Astrocyte (in vitro differentiated cells and primary cell): ENCODE measurements around the gene PLA2G4A. TPM values are rescaled to one million over a fixed set of nuclear protein-coding genes. Genes with fewer than 3 reads are reported as not detected.
"Not testable (repeated sequence)": the region's sequence is repeated elsewhere in the genome, so short reads cannot be mapped to it uniquely, and the experiment has no call there.

Experiments
- DNase-seq: peaks from one replicate; pipeline ENCODE4 v3.0.0-alpha.2; 2010; ENCODE audit warnings: low read depth
- FAIRE-seq: peaks from 2 replicates; lab custom pipeline; 2011; peaks lifted over from hg19 to GRCh38; lab: Jason Lieb, UNC
- H2AFZ ChIP-seq: 2 replicates; pipeline ENCODE4 v1.6.0; 2012; ENCODE audit warnings: low read depth, low read length, inconsistent platforms
- H3K27ac ChIP-seq: 2 replicates; pipeline ENCODE4 v1.5.1; 2011; ENCODE audit warnings: low read depth, low read length, inconsistent platforms
- H3K27me3 ChIP-seq: 2 replicates; pipeline ENCODE4 v1.6.0; 2011; ENCODE audit warnings: low read length, inconsistent platforms; ENCODE audit not compliant: insufficient read depth
- H3K36me3 ChIP-seq: 2 replicates; pipeline ENCODE4 v1.5.1; 2011; ENCODE audit warnings: low read length, inconsistent platforms; ENCODE audit not compliant: insufficient read depth
- H3K4me1 ChIP-seq: 2 replicates; pipeline ENCODE4 v1.5.1; 2011; ENCODE audit warnings: low read length, inconsistent platforms; ENCODE audit not compliant: insufficient read depth
- H3K4me2 ChIP-seq: 2 replicates; pipeline ENCODE4 v1.6.0; 2012; ENCODE audit warnings: low read length, inconsistent platforms
- H3K4me3 ChIP-seq: 2 replicates; pipeline ENCODE4 v1.5.1; 2011; ENCODE audit warnings: low read depth, mild to moderate bottlenecking, low read length, inconsistent platforms; ENCODE audit not compliant: insufficient read depth
- H3K79me2 ChIP-seq: 2 replicates; pipeline ENCODE4 v1.6.0; 2012; ENCODE audit warnings: mild to moderate bottlenecking, low read length, inconsistent platforms; ENCODE audit not compliant: insufficient read depth
- H3K9ac ChIP-seq: 2 replicates; pipeline ENCODE4 v1.6.0; 2012; ENCODE audit warnings: mild to moderate bottlenecking, low read length, inconsistent platforms
- H3K9me3 ChIP-seq: 2 replicates; pipeline ENCODE4 v1.5.1; 2012; ENCODE audit warnings: low read depth, mild to moderate bottlenecking, low read length, inconsistent platforms; ENCODE audit not compliant: insufficient read depth
- H4K20me1 ChIP-seq: 2 replicates; pipeline ENCODE4 v1.6.0; 2012; ENCODE audit warnings: low read length, inconsistent platforms; ENCODE audit not compliant: insufficient read depth
- H3K27ac Mint-ChIP-seq: one replicate; pipeline ENCODE4 v1.8.0; 2021; ENCODE audit warnings: mild to moderate bottlenecking, mixed read lengths; ENCODE audit not compliant: unreplicated experiment
- H3K27me3 Mint-ChIP-seq: one replicate; pipeline ENCODE4 v1.8.0; 2021; ENCODE audit warnings: low read depth, mixed read lengths; ENCODE audit not compliant: unreplicated experiment
- H3K36me3 Mint-ChIP-seq: one replicate; pipeline ENCODE4 v1.8.0; 2021; ENCODE audit warnings: low read depth, mixed read lengths; ENCODE audit not compliant: unreplicated experiment
- H3K4me1 Mint-ChIP-seq: one replicate; pipeline ENCODE4 v1.8.0; 2021; ENCODE audit warnings: low read depth, mixed read lengths; ENCODE audit not compliant: unreplicated experiment
- H3K4me3 Mint-ChIP-seq: one replicate; pipeline ENCODE4 v1.8.0; 2021; ENCODE audit warnings: mild to moderate bottlenecking, moderate library complexity, mixed read lengths; ENCODE audit not compliant: unreplicated experiment
- H3K9me3 Mint-ChIP-seq: one replicate; pipeline ENCODE4 v1.8.0; 2021; ENCODE audit warnings: mild to moderate bottlenecking, mixed read lengths; ENCODE audit not compliant: unreplicated experiment
- CTCF ChIP-seq: IDR thresholded peaks from 2 replicates; pipeline ENCODE4 v1.5.1; 2011; ENCODE audit warnings: low read depth, mild to moderate bottlenecking, inconsistent platforms, low read length, moderate library complexity; ENCODE audit not compliant: insufficient read depth
- total RNA-seq: library from RNA; stranded (reverse); gene quantifications from 2 replicates; pipeline ENCODE4 v1.2.1, GENCODE V29; 2021

PLA2G4A gene
- total RNA-seq, 1 donor from 2014 or later: 1.4 TPM

GRCh38 chr1:186917106-186917786 lies 88.5 kb downstream of the PLA2G4A start:
- Histone ChIP-seq H3K4me2 (peak overlapping the region; percentile 44), H3K9ac (peak overlapping the region; percentile 23)
- H3K27me3 ChIP-seq, DNase-seq, H3K27ac Mint-ChIP-seq, H3K36me3 Mint-ChIP-seq, H3K9me3 ChIP-seq, H3K4me3 ChIP-seq, H3K9me3 Mint-ChIP-seq, H4K20me1 ChIP-seq, H3K4me1 ChIP-seq, H3K4me1 Mint-ChIP-seq, H3K36me3 ChIP-seq, H3K79me2 ChIP-seq, H3K4me3 Mint-ChIP-seq, H3K27ac ChIP-seq, H2AFZ ChIP-seq, FAIRE-seq, H3K27me3 Mint-ChIP-seq: not testable (repeated sequence)
- TF ChIP-seq CTCF: peak; percentile 33

- not testable (repeated sequence) for H3K36me3 ChIP-seq, H3K4me3 ChIP-seq, H3K27ac Mint-ChIP-seq
Measured at GRCh38 chr1:186921386-186921785, 92.6 kb downstream of the PLA2G4A start.

GRCh38 chr1:186922814-186923213 lies 94.1 kb downstream of the PLA2G4A start:
- H3K9me3 Mint-ChIP-seq, H3K36me3 ChIP-seq, H3K9ac ChIP-seq, H3K4me1 Mint-ChIP-seq, H3K9me3 ChIP-seq, H3K4me2 ChIP-seq, H3K27me3 Mint-ChIP-seq, H3K36me3 Mint-ChIP-seq, FAIRE-seq, H2AFZ ChIP-seq, H3K4me1 ChIP-seq, DNase-seq, H3K4me3 Mint-ChIP-seq, H4K20me1 ChIP-seq, H3K27ac ChIP-seq, H3K4me3 ChIP-seq, H3K79me2 ChIP-seq, H3K27me3 ChIP-seq, H3K27ac Mint-ChIP-seq: not testable (repeated sequence)

More at GRCh38 chr1:186921386-186921785, 92.6 kb downstream of the PLA2G4A start:
- not testable (repeated sequence) for H3K36me3 Mint-ChIP-seq, DNase-seq, H3K4me1 Mint-ChIP-seq, H3K79me2 ChIP-seq, H4K20me1 ChIP-seq, H3K9me3 Mint-ChIP-seq, H3K27ac ChIP-seq, H3K4me1 ChIP-seq, H3K9me3 ChIP-seq, FAIRE-seq, H3K27me3 ChIP-seq, H3K27me3 Mint-ChIP-seq, H2AFZ ChIP-seq, H3K4me3 Mint-ChIP-seq, H3K4me2 ChIP-seq, H3K9ac ChIP-seq
